GM12878 (cell line): Measurements from ENCODE around the gene CILP2. TPM values are rescaled to one million over a fixed set of nuclear protein-coding genes. Genes with fewer than 3 reads are reported as not detected.

Experiments used
- ATAC-seq: fragments of 200-7000 bp; cut with Tn5 transposase; 3 replicates; pipeline ENCODE4 v1.9.1; 2020; ENCODE audit warnings: mild to moderate bottlenecking, moderate library complexity
- BruUV-seq: library from RNA; stranded (reverse); fragments of 400-500 nt; replicated peaks from 2 replicates; lab custom pipeline; 2021; lab: Mats Ljungman, UMichigan
- CTCF ChIA-PET: fragments of 300-600 bp; sonication (Branson Sonifier 250); formaldehyde crosslinking; extraction: SDS; loops from one replicate; lab custom pipeline; 2021; ENCODE audit warnings: inconsistent platforms; lab: Yijun Ruan, JAX
- POLR2A ChIA-PET: fragments of 350-600 bp; formaldehyde crosslinking; extraction: SDS; loops from one replicate; lab custom pipeline; 2021; ENCODE audit warnings: inconsistent platforms; lab: Charles Lee
- RAD21 ChIA-PET: fragments of 300-600 bp; sonication (Branson Sonifier 250); formaldehyde crosslinking; loops from one replicate; lab custom pipeline; 2023; ENCODE audit warnings: antibody characterized with exemption; ENCODE audit not compliant: unreplicated experiment; lab: Charles Lee
- SMC1A ChIA-PET: fragments of 300-600 bp; sonication (Branson Sonifier 250); formaldehyde crosslinking; loops from one replicate; lab custom pipeline; 2023; ENCODE audit not compliant: unreplicated experiment, uncharacterized antibody; lab: Charles Lee
- DNase-seq: peaks from one replicate; pipeline ENCODE4 v3.0.0-alpha.2; 2011; ENCODE audit warnings: low read depth, low spot score
- FAIRE-seq: peaks from 3 replicates; lab custom pipeline; 2011; peaks lifted over from hg19 to GRCh38; lab: Jason Lieb, UNC
- H2AFZ ChIP-seq: 2 replicates; pipeline ENCODE4 v1.6.0; 2011; ENCODE audit warnings: low read depth, low read length, control low read depth; ENCODE audit not compliant: control insufficient read depth
- H3K27ac ChIP-seq: 2 replicates; pipeline ENCODE4 v1.5.1; 2011; ENCODE audit warnings: control low read depth; ENCODE audit not compliant: control insufficient read depth, insufficient read depth
- H3K27me3 ChIP-seq, 2 experiments: replicated peaks in 1 of 2; 2 replicates each; pipeline versions ENCODE4 v1.6.0 to v1.6.1; 2011; ENCODE audit warnings: low read length in 1 of 2; ENCODE audit not compliant: control insufficient read depth in 2 of 2, insufficient read depth in 2 of 2
- H3K36me3 ChIP-seq, 2 experiments: 2 replicates each; pipeline ENCODE4 v1.5.1; 2011; ENCODE audit warnings: low read length in 1 of 2; ENCODE audit not compliant: control insufficient read depth in 2 of 2, insufficient read depth in 2 of 2
- H3K4me1 ChIP-seq: 2 replicates; pipeline ENCODE4 v1.6.1; 2011; ENCODE audit warnings: mild to moderate bottlenecking, low read length, moderate library complexity, mixed read lengths; ENCODE audit not compliant: control insufficient read depth, insufficient read depth
- H3K4me2 ChIP-seq: 2 replicates; pipeline ENCODE4 v1.6.0; 2011; ENCODE audit warnings: control low read depth; ENCODE audit not compliant: control insufficient read depth, insufficient read depth
- H3K4me3 ChIP-seq: fragments of 200-600 bp; sonication (generic); 2 replicates; pipeline ENCODE4 v1.5.1; 2016
- H3K79me2 ChIP-seq: 2 replicates; pipeline ENCODE4 v1.6.0; 2011; ENCODE audit warnings: low read length; ENCODE audit not compliant: control insufficient read depth, insufficient read depth
- H3K9ac ChIP-seq: 2 replicates; pipeline ENCODE4 v1.8.0; 2011; ENCODE audit warnings: low read length, control low read depth, mixed read lengths; ENCODE audit not compliant: control insufficient read depth, insufficient read depth
- H3K9me3 ChIP-seq: replicated peaks from 3 replicates; pipeline ENCODE4 v1.5.1; 2011; ENCODE audit warnings: mild to moderate bottlenecking, low read length; ENCODE audit not compliant: control insufficient read depth, insufficient read depth
- H4K20me1 ChIP-seq: 2 replicates; pipeline ENCODE4 v1.6.0; 2011; ENCODE audit not compliant: control insufficient read depth, insufficient read depth
- E2F4 ChIP-seq: IDR thresholded peaks from 2 replicates; pipeline ENCODE4 v1.6.1; 2012; ENCODE audit warnings: low read depth, low read length, improper control_type of control experiment
- GABPA ChIP-seq: IDR thresholded peaks from 2 replicates; pipeline ENCODE4 v1.6.1; 2014; ENCODE audit warnings: antibody characterized with exemption, low read depth, mild to moderate bottlenecking, inconsistent platforms
- MEF2A ChIP-seq: IDR thresholded peaks from 2 replicates; pipeline ENCODE4 v1.6.1; 2011; ENCODE audit warnings: low read depth, mild to moderate bottlenecking, low read length, moderate library complexity; ENCODE audit not compliant: insufficient read depth
- NR2C2 ChIP-seq: IDR thresholded peaks from 2 replicates; pipeline ENCODE4 v1.6.1; 2011; ENCODE audit warnings: borderline replicate concordance, low read depth; ENCODE audit not compliant: control insufficient read depth, insufficient read length
- SMAD1 ChIP-seq: fragments of 450-650 bp; IDR thresholded peaks from 2 replicates; pipeline ENCODE4 v1.6.1; 2018; ENCODE audit warnings: mild to moderate bottlenecking, low read depth; ENCODE audit not compliant: partially characterized antibody
- ZBED1 ChIP-seq: IDR thresholded peaks from 2 replicates; pipeline ENCODE4 v1.6.1; 2016; ENCODE audit warnings: borderline replicate concordance
- ZBTB4 ChIP-seq: fragments of 450-650 bp; formaldehyde crosslinking; IDR thresholded peaks from 2 replicates; pipeline ENCODE4 v1.4.0; 2022; ENCODE audit warnings: mild to moderate bottlenecking, moderate library complexity
- WGBS: methylation state at CpG from one replicate; pipeline ENCODE4 v1.1.6; 2016; ENCODE audit warnings: low lambda C conversion rate; ENCODE audit not compliant: insufficient replicate concordance, insufficient coverage; ENCODE audit errors: missing lambda C conversion rate; 5-methylcytosine and 5-hydroxymethylcytosine counted together
- in situ Hi-C: fragments of 300-500 bp; cut with MboI; formaldehyde crosslinking; loops from 9 replicates; pipeline ENCODE4 v1.14.3; 2018; ENCODE audit warnings: mixed read lengths
- intact Hi-C: fragments of 100-400 bp; cut with micrococcal nuclease; formaldehyde crosslinking; loops from one replicate; pipeline ENCODE4 v1.14.2; 2022; ENCODE audit not compliant: unreplicated experiment
- polyA plus RNA-seq, 11 experiments: library from polyadenylated mRNA; depleted of rRNA in 4 of 11; unstranded in 6 of 11; stranded (reverse) in 5 of 11; fragments of >200 nt; fragmentation: Nextera tagmentation in 4 of 11; fragmentation: Illumina TruSeq in 1 of 11; extraction: Ambion mirVana in 4 of 11; extraction: Trizol in 1 of 11; gene quantifications; 1 replicate in 1 of 11; 2 replicates in 10 of 11; pipeline versions ENCODE4 v1.2.1 to v1.2.3, GENCODE V29; 2011 to 2016; ENCODE audit warnings: inconsistent platforms in 2 of 11, missing spikeins in 2 of 11, low read depth in 1 of 11
- total RNA-seq, 4 experiments: library from RNA; depleted of rRNA in 3 of 4; stranded (reverse); fragments of >200 nt in 3 of 4; fragmentation: Illumina TruSeq in 1 of 4; extraction: Trizol in 1 of 4; gene quantifications; 2 replicates each; pipeline versions ENCODE4 v1.2.1 to v1.2.3, GENCODE V29; 2013 to 2021

The CILP2 gene
- total and polyA plus RNA-seq, 10 of the 15 experiments (the other 5 are each of a cell fraction or from before 2014, with no cell fraction given), result 0.05 to 0.08 (median 0.06) TPM; not detected in 6

DNA sequence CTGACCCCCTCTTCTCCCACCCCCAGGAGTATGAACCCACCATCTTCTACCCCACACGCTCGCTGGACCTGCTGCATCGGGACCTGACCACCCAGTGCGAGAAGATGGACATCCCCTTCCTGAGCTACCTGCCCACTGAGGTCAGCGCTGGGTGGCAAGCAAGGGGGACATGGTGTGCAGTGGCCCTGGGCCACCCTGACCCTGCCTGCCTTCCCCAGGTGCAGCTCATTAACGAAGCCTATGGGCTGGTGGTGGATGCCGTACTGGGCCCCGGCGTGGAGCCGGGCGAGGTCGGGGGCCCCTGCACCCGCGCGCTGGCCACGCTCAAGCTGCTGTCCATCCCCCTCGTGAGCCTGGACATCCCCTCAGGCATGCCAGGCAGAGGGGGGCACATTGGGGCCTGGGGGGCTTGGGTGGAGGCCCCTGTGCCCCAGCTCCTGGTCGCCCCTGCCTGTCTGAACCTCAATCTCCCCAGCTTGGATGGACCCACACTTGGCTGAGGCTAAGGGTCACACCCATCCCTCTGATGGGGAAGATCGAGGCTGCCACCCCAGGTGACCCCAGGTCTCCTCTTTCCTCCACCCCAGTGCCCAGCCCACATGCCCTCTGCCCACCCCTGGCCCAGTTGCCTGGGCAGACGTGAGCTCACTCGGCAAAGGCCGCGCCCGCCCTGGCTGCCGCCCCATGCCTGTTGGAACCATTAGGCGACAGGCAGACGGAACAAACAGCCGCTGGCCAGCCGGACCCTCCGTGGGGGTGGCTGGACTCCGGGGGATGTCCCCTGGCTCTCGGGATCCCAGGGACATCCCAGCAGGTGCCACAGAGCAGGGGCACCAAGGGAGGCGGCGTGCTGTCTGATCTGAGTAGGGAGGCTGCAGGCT, 2.5 kb upstream of the CILP2 start:
- SMC1A ChIA-PET, result interaction anchor here (0.7 kb wide), 1 partner anchor 126 kb away, joined by 3 read pairs; no protein-coding TSS in a partner anchor
- H3K4me2 ChIP-seq, result no peak overlapping the region
- intact Hi-C loops, result no loop called here
- no peak for FAIRE-seq
- H3K4me1 ChIP-seq, result no peaks in the 10 kb centered on the region; the same call in 1 of the 2 replicates
- BruUV-seq, result no TSS peak
- H3K9ac ChIP-seq, result no peak overlapping the region
- WGBS, result 88% methylated on average over 30 of the region's 34 CpGs
- H3K79me2 ChIP-seq, result no peaks in the 10 kb centered on the region
- RAD21 ChIA-PET, result no interaction called here
- no peak overlapping the region for H3K4me3 ChIP-seq
- no peak overlapping the region for H3K27ac ChIP-seq
- peaks cover 0 to 3% of the 10 kb centered on the region in 2 experiments; a peak in 2 of 4 replicates for H3K36me3 ChIP-seq
- no peak for TF ChIP-seq GABPA
- no peak for TF ChIP-seq SMAD1
- no peak for TF ChIP-seq MEF2A
- no peak for TF ChIP-seq ZBTB4
- no peak for TF ChIP-seq ZBED1
- TF ChIP-seq NR2C2, result no peak
- no peak for TF ChIP-seq E2F4
- no peak for ATAC-seq
- H3K27me3 ChIP-seq, result peaks cover 0 to 3% of the 10 kb centered on the region in 2 experiments; a peak in 1 of 4 replicates
- no peak overlapping the region for H2AFZ ChIP-seq
- in situ Hi-C loops, result loop anchor here (25.0 kb wide), 4 partner anchors 877 to 1502 kb away; partner anchors contain the start of genes ZNF66 and ZNF737
- no peaks in the 10 kb centered on the region; the same call in 2 of the 3 replicates for H3K9me3 ChIP-seq
- H4K20me1 ChIP-seq, result no peaks in the 10 kb centered on the region
- CTCF ChIA-PET, result interaction anchor here (0.6 to 1.1 kb wide), 3 partner anchors 19 to 109 kb away, joined by 3 read pairs; no protein-coding TSS in a partner anchor
- DNase-seq, result no peak
- POLR2A ChIA-PET, result interaction anchor here (0.5 to 0.6 kb wide), 2 partner anchors 87 to 210 kb away, joined by 3 to 7 read pairs; no protein-coding TSS in a partner anchor
